Measurements from ENCODE around the gene PTGER1. TPM values are rescaled to one million over a fixed set of nuclear protein-coding genes. Genes with fewer than 3 reads are reported as not detected.

Gene PTGER1
- total and polyA plus RNA-seq, 2 donors (not counting 3 experiments of a cell fraction or from before 2014, with no cell fraction given), result 0.21 to 0.40 TPM

DNA sequence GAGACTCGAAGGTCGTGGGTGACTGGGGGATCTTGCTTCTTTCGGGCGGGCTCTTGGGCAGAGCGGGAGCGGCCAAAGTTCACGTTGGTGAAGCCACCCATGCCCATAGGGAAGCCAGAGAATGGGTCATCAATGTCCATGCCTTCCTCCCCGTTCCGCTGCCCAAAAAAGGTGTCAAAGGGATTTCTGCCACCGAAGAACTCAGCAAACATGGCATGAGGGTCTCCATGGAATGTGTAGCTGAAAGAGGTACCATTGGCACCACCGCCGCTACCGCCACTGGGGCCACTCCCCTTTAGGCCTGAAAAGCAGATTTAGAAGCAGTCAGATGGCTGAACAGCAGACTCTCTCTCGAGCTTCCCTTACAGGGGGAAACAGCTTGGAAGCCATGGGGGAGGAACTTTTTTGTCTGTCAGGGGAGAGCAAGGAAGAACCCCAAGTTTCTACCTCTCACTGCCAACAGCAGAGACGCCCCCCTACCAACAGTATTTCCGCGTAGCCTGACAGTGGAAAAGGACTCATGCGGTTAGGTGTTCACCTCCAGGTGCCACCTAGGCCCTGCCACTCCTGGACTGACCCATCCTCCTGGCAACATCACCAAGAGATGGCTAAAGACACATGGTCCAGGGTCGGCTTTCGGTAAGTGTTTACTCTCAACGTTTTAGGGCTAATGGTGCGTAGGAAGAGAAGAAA, 41.7 kb upstream of the PTGER1 start:
- ChIA-PET CTCF (interaction anchor here (1.0 to 2.9 kb wide), 8 partner anchors 11 to 44 kb away, joined by 3 to 22 read pairs (median 9); partner anchors contain the start of gene PTGER1), POLR2A (interaction anchor here (0.6 to 2.8 kb wide), 5 partner anchors 9 to 414 kb away, joined by 3 to 27 read pairs (median 7); no protein-coding TSS in a partner anchor)
- no peak for TF ChIP-seq POLR2A (IDR thresholded peaks at IDR 0.05; ENCODE audit: low read depth, low read length)
- TF ChIP-seq, protein P1, sequence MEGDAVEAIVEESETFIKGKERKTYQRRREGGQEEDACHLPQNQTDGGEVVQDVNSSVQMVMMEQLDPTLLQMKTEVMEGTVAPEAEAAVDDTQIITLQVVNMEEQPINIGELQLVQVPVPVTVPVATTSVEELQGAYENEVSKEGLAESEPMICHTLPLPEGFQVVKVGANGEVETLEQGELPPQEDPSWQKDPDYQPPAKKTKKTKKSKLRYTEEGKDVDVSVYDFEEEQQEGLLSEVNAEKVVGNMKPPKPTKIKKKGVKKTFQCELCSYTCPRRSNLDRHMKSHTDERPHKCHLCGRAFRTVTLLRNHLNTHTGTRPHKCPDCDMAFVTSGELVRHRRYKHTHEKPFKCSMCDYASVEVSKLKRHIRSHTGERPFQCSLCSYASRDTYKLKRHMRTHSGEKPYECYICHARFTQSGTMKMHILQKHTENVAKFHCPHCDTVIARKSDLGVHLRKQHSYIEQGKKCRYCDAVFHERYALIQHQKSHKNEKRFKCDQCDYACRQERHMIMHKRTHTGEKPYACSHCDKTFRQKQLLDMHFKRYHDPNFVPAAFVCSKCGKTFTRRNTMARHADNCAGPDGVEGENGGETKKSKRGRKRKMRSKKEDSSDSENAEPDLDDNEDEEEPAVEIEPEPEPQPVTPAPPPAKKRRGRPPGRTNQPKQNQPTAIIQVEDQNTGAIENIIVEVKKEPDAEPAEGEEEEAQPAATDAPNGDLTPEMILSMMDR (IDR thresholded peaks at IDR 0.05; ENCODE audit: extremely low read depth in 1 of 2, insufficient read depth in 1 of 2, low read depth in 1 of 2, low read length in 2 of 2), result no peak
- DNase-seq (ENCODE audit: low read depth, low spot score), result peak; percentile 21
- intact Hi-C loops (cut with micrococcal nuclease) (loop anchor here (1.0 kb wide), 2 partner anchors 10 to 21 kb away; partner anchors contain the start of gene GIPC1), dilution Hi-C loops (cut with MboI; ENCODE audit: extremely low pct_ligation_motif_present, low sequenced_read_pairs) (no loop called here)
- Histone ChIP-seq H2AFZ (ENCODE audit: low read depth, low read length) (no peak overlapping the region), H4K20me1 (replicated peaks; ENCODE audit: control insufficient read depth, extremely low read depth, insufficient read depth, low read length) (no peaks in the 10 kb centered on the region), H3K36me3 (ENCODE audit: control insufficient read depth in 2 of 2, extremely low read depth in 1 of 2, insufficient read depth in 2 of 2, low read length in 2 of 2) (peaks cover 12 to 13% of the 10 kb centered on the region in 2 experiments), H3K27me3 (ENCODE audit: control insufficient read depth in 2 of 2, insufficient read depth in 2 of 2, low read length in 2 of 2) (no peaks in the 10 kb centered on the region), H3K79me2 (ENCODE audit: control insufficient read depth, insufficient read depth, low read length) (peaks cover 33% of the 10 kb centered on the region), H3K27ac (ENCODE audit: insufficient read depth, low read depth, low read length) (peak overlapping the region; percentile 3), H3K4me1 (ENCODE audit: control insufficient read depth, extremely low read depth, insufficient read depth, low read length) (peaks cover 36% of the 10 kb centered on the region), H3K9me3 (replicated peaks; ENCODE audit: control insufficient read depth, insufficient read depth, low read length) (no peaks in the 10 kb centered on the region), H3K9me1 (replicated peaks; ENCODE audit: control insufficient read depth, extremely low read depth, insufficient read depth, low read length) (no peaks in the 10 kb centered on the region), H3K4me2 (ENCODE audit: insufficient read depth, low read length) (peak overlapping the region; percentile 94), H3K9ac (replicated peaks; ENCODE audit: extremely low read depth, insufficient read depth, low read length) (peak overlapping the region; percentile 98), H3K4me3 (replicated peaks in 1 of 3; ENCODE audit: insufficient read depth in 1 of 3, low read depth in 1 of 3, low read length in 3 of 3) (peak overlapping the region; percentile 59 to 93 (median 85))
- peak; percentile 31 for FAIRE-seq
- TSS peak; percentile 28 for BruUV-seq (replicated peaks)

DNA sequence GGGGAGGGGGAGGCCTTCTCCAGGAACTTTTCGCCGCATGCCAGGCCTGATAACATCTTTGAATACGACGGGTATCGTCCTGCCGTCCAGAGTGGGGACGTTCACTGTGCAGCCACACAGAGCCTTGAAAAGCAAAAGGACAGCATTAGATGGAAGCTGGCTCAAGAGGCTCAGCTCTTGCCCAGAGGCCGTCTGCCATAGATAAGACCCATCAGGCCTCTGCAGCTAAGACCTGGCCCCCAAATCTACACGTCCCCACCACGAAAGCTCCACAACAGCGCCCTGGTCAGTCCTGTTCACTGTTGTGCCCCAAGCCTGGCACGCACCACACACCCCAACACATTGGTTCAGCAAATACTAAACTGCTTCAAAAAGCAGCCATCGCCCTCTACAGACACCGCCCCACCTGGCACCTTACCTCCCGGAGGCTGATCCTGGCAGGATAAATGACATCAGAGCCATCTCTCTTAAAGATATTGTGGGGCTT, 40.9 kb upstream of the PTGER1 start:
- dilution Hi-C loops (cut with MboI; ENCODE audit: extremely low pct_ligation_motif_present, low sequenced_read_pairs), result no loop called here
- peaks cover 33% of the 10 kb centered on the region for H3K79me2 ChIP-seq (ENCODE audit: control insufficient read depth, insufficient read depth, low read length)
- peak; percentile 15 for FAIRE-seq
- intact Hi-C loops (cut with micrococcal nuclease), result no loop called here
- no peaks in the 10 kb centered on the region for H3K9me1 ChIP-seq (replicated peaks; ENCODE audit: control insufficient read depth, extremely low read depth, insufficient read depth, low read length)
- BruUV-seq (replicated peaks), result no TSS peak
- no peaks in the 10 kb centered on the region for H3K9me3 ChIP-seq (replicated peaks; ENCODE audit: control insufficient read depth, insufficient read depth, low read length)
- no peaks in the 10 kb centered on the region for H3K27me3 ChIP-seq (ENCODE audit: control insufficient read depth in 2 of 2, insufficient read depth in 2 of 2, low read length in 2 of 2)
- CTCF ChIA-PET, result interaction anchor here (0.9 to 2.9 kb wide), 4 partner anchors 9 to 37 kb away, joined by 3 to 22 read pairs (median 9); no protein-coding TSS in a partner anchor
- peak overlapping the region; percentile 94 for H3K4me2 ChIP-seq (ENCODE audit: insufficient read depth, low read length)
- TF ChIP-seq POLR2AphosphoS5 (IDR thresholded peaks at IDR 0.05; ENCODE audit: insufficient read depth, low read depth, low read length) (no peak), GATA2 (IDR thresholded peaks at IDR 0.05; ENCODE audit: insufficient read depth, insufficient read length, low read depth, low read length) (no peak)
- peak overlapping the region in 2 of 3 experiments; percentile 1 to 85 for H3K4me3 ChIP-seq (replicated peaks in 1 of 3; ENCODE audit: insufficient read depth in 1 of 3, low read depth in 1 of 3, low read length in 3 of 3)
- no peak overlapping the region for H2AFZ ChIP-seq (ENCODE audit: low read depth, low read length)
- peak overlapping the region; percentile 24 for H3K9ac ChIP-seq (replicated peaks; ENCODE audit: extremely low read depth, insufficient read depth, low read length)
- H3K4me1 ChIP-seq (ENCODE audit: control insufficient read depth, extremely low read depth, insufficient read depth, low read length), result peaks cover 35% of the 10 kb centered on the region
- no peaks in the 10 kb centered on the region for H4K20me1 ChIP-seq (replicated peaks; ENCODE audit: control insufficient read depth, extremely low read depth, insufficient read depth, low read length)
- POLR2A ChIA-PET, result interaction anchor here (0.6 to 2.8 kb wide), 2 partner anchors 18 to 48 kb away, joined by 6 to 22 read pairs; no protein-coding TSS in a partner anchor
- no peak for DNase-seq (ENCODE audit: low read depth, low spot score)
- H3K27ac ChIP-seq (ENCODE audit: insufficient read depth, low read depth, low read length), result no peak overlapping the region
- H3K36me3 ChIP-seq (ENCODE audit: control insufficient read depth in 2 of 2, extremely low read depth in 1 of 2, insufficient read depth in 2 of 2, low read length in 2 of 2), result peaks cover 12 to 13% of the 10 kb centered on the region in 2 experiments
